GM12878 (cell line): ENCODE measurements around the gene MRPL50. TPM values are rescaled to one million over a fixed set of nuclear protein-coding genes. Genes with fewer than 3 reads are reported as not detected.

Experiments
- ATAC-seq: fragments of 200-7000 bp; cut with Tn5 transposase; 3 replicates; pipeline ENCODE4 v1.9.1; 2020; ENCODE audit warnings: mild to moderate bottlenecking, moderate library complexity
- BruUV-seq: library from RNA; stranded (reverse); fragments of 400-500 nt; replicated peaks from 2 replicates; lab custom pipeline; 2021; lab: Mats Ljungman, UMichigan
- CTCF ChIA-PET: fragments of 300-600 bp; sonication (Branson Sonifier 250); formaldehyde crosslinking; extraction: SDS; loops from one replicate; lab custom pipeline; 2021; ENCODE audit warnings: inconsistent platforms; lab: Yijun Ruan, JAX
- POLR2A ChIA-PET: fragments of 350-600 bp; formaldehyde crosslinking; extraction: SDS; loops from one replicate; lab custom pipeline; 2021; ENCODE audit warnings: inconsistent platforms; lab: Charles Lee
- RAD21 ChIA-PET: fragments of 300-600 bp; sonication (Branson Sonifier 250); formaldehyde crosslinking; loops from one replicate; lab custom pipeline; 2023; ENCODE audit warnings: antibody characterized with exemption; ENCODE audit not compliant: unreplicated experiment; lab: Charles Lee
- SMC1A ChIA-PET: fragments of 300-600 bp; sonication (Branson Sonifier 250); formaldehyde crosslinking; loops from one replicate; lab custom pipeline; 2023; ENCODE audit not compliant: unreplicated experiment, uncharacterized antibody; lab: Charles Lee
- DNase-seq: peaks from one replicate; pipeline ENCODE4 v3.0.0-alpha.2; 2011; ENCODE audit warnings: low read depth, low spot score
- FAIRE-seq: peaks from 3 replicates; lab custom pipeline; 2011; peaks lifted over from hg19 to GRCh38; lab: Jason Lieb, UNC
- H2AFZ ChIP-seq: 2 replicates; pipeline ENCODE4 v1.6.0; 2011; ENCODE audit warnings: low read depth, low read length, control low read depth; ENCODE audit not compliant: control insufficient read depth
- H3K27ac ChIP-seq: 2 replicates; pipeline ENCODE4 v1.5.1; 2011; ENCODE audit warnings: control low read depth; ENCODE audit not compliant: control insufficient read depth, insufficient read depth
- H3K27me3 ChIP-seq, 2 experiments: replicated peaks in 1 of 2; 2 replicates each; pipeline versions ENCODE4 v1.6.0 to v1.6.1; 2011; ENCODE audit warnings: low read length in 1 of 2; ENCODE audit not compliant: control insufficient read depth in 2 of 2, insufficient read depth in 2 of 2
- H3K36me3 ChIP-seq, 2 experiments: 2 replicates each; pipeline ENCODE4 v1.5.1; 2011; ENCODE audit warnings: low read length in 1 of 2; ENCODE audit not compliant: control insufficient read depth in 2 of 2, insufficient read depth in 2 of 2
- H3K4me1 ChIP-seq: 2 replicates; pipeline ENCODE4 v1.6.1; 2011; ENCODE audit warnings: mild to moderate bottlenecking, low read length, moderate library complexity, mixed read lengths; ENCODE audit not compliant: control insufficient read depth, insufficient read depth
- H3K4me2 ChIP-seq: 2 replicates; pipeline ENCODE4 v1.6.0; 2011; ENCODE audit warnings: control low read depth; ENCODE audit not compliant: control insufficient read depth, insufficient read depth
- H3K4me3 ChIP-seq: fragments of 200-600 bp; sonication (generic); 2 replicates; pipeline ENCODE4 v1.5.1; 2016
- H3K79me2 ChIP-seq: 2 replicates; pipeline ENCODE4 v1.6.0; 2011; ENCODE audit warnings: low read length; ENCODE audit not compliant: control insufficient read depth, insufficient read depth
- H3K9ac ChIP-seq: 2 replicates; pipeline ENCODE4 v1.8.0; 2011; ENCODE audit warnings: low read length, control low read depth, mixed read lengths; ENCODE audit not compliant: control insufficient read depth, insufficient read depth
- H3K9me3 ChIP-seq: replicated peaks from 3 replicates; pipeline ENCODE4 v1.5.1; 2011; ENCODE audit warnings: mild to moderate bottlenecking, low read length; ENCODE audit not compliant: control insufficient read depth, insufficient read depth
- H4K20me1 ChIP-seq: 2 replicates; pipeline ENCODE4 v1.6.0; 2011; ENCODE audit not compliant: control insufficient read depth, insufficient read depth
- ASH2L ChIP-seq: fragments of 300-600, 200-600 bp; sonication (generic); IDR thresholded peaks from 2 replicates; pipeline ENCODE4 v1.6.1; 2017; ENCODE audit warnings: low read depth, mild to moderate bottlenecking, borderline replicate concordance
- BRCA1 ChIP-seq: IDR thresholded peaks from 2 replicates; pipeline ENCODE4 v1.6.1; 2011; ENCODE audit warnings: low read depth, low read length, improper control_type of control experiment
- FOS ChIP-seq: IDR thresholded peaks from 3 replicates; pipeline ENCODE4 v1.6.1; 2011; ENCODE audit warnings: borderline replicate concordance; ENCODE audit not compliant: insufficient read length; ENCODE audit errors: extremely low read depth
- IKZF2 ChIP-seq, 2 experiments: fragments of 450-650 bp; IDR thresholded peaks; 2 replicates each; pipeline ENCODE4 v1.6.1; 2017; ENCODE audit warnings: mild to moderate bottlenecking in 2 of 2, moderate library complexity in 2 of 2
- MYB ChIP-seq: fragments of 150-350 bp; IDR thresholded peaks from 2 replicates; pipeline ENCODE4 v1.6.1; 2014; ENCODE audit warnings: mild to moderate bottlenecking, low read depth, low read length, borderline replicate concordance
- PAX8 ChIP-seq: fragments of 450-650 bp; IDR thresholded peaks from 2 replicates; pipeline ENCODE4 v1.6.1; 2017; ENCODE audit warnings: mild to moderate bottlenecking, moderate library complexity
- RELA ChIP-seq: fragments of 450-650 bp; IDR thresholded peaks from 2 replicates; pipeline ENCODE4 v1.8.0; 2014; ENCODE audit warnings: borderline replicate concordance; ENCODE audit not compliant: partially characterized antibody
- WGBS: methylation state at CpG from one replicate; pipeline ENCODE4 v1.1.6; 2016; ENCODE audit warnings: low lambda C conversion rate; ENCODE audit not compliant: insufficient replicate concordance, insufficient coverage; ENCODE audit errors: missing lambda C conversion rate; 5-methylcytosine and 5-hydroxymethylcytosine counted together
- in situ Hi-C: fragments of 300-500 bp; cut with MboI; formaldehyde crosslinking; loops from 9 replicates; pipeline ENCODE4 v1.14.3; 2018; ENCODE audit warnings: mixed read lengths
- intact Hi-C: fragments of 100-400 bp; cut with micrococcal nuclease; formaldehyde crosslinking; loops from one replicate; pipeline ENCODE4 v1.14.2; 2022; ENCODE audit not compliant: unreplicated experiment
- polyA plus RNA-seq, 11 experiments: library from polyadenylated mRNA; depleted of rRNA in 4 of 11; unstranded in 6 of 11; stranded (reverse) in 5 of 11; fragments of >200 nt; fragmentation: Nextera tagmentation in 4 of 11; fragmentation: Illumina TruSeq in 1 of 11; extraction: Ambion mirVana in 4 of 11; extraction: Trizol in 1 of 11; gene quantifications; 1 replicate in 1 of 11; 2 replicates in 10 of 11; pipeline versions ENCODE4 v1.2.1 to v1.2.3, GENCODE V29; 2011 to 2016; ENCODE audit warnings: inconsistent platforms in 2 of 11, missing spikeins in 2 of 11, low read depth in 1 of 11
- total RNA-seq, 4 experiments: library from RNA; depleted of rRNA in 3 of 4; stranded (reverse); fragments of >200 nt in 3 of 4; fragmentation: Illumina TruSeq in 1 of 4; extraction: Trizol in 1 of 4; gene quantifications; 2 replicates each; pipeline versions ENCODE4 v1.2.1 to v1.2.3, GENCODE V29; 2013 to 2021
- TF ChIP-seq, protein P1 (sequence below): IDR thresholded peaks from 2 replicates; pipeline ENCODE4 v1.6.1; 2011; ENCODE audit warnings: borderline replicate concordance, low read depth, mild to moderate bottlenecking, moderate library complexity, low read length; ENCODE audit not compliant: insufficient read depth, poor library complexity, severe bottlenecking

MRPL50 gene
- total and polyA plus RNA-seq, 10 of the 15 experiments (the other 5 are each of a cell fraction or from before 2014, with no cell fraction given) = 12.8 to 79.4 (median 27.9) TPM

- no peaks in the 10 kb centered on the region for H3K4me1 ChIP-seq
- DNase-seq (no peak), ATAC-seq (no peak), FAIRE-seq (no peak)
- WGBS = 61% methylated on average over 9 of the region's 9 CpGs
- H3K79me2 ChIP-seq = no peaks in the 10 kb centered on the region
- intact Hi-C loops = no loop called here
- ChIA-PET SMC1A (no interaction called here), CTCF (interaction anchor here (1.5 kb wide), 1 partner anchor 89 kb away, joined by 3 read pairs; no protein-coding TSS in a partner anchor), POLR2A (interaction anchor here (1.1 kb wide), 1 partner anchor 45 kb away, joined by 3 read pairs; the partner anchor contains the start of genes MRPL50 and ZNF189), RAD21 (no interaction called here)
- H2AFZ ChIP-seq = no peak overlapping the region
- H3K9ac ChIP-seq = no peak overlapping the region
- H3K4me2 ChIP-seq = no peak overlapping the region
- no peak overlapping the region for H3K4me3 ChIP-seq
- H4K20me1 ChIP-seq = no peaks in the 10 kb centered on the region
- no peaks in the 10 kb centered on the region for H3K27me3 ChIP-seq
- in situ Hi-C loops = no loop called here
- no peak overlapping the region for H3K27ac ChIP-seq
- TF ChIP-seq ASH2L = no peak
- no peak for TF ChIP-seq RELA
- TF ChIP-seq IKZF2 (IDR thresholded peaks at IDR 0.05) = no peak
- TF ChIP-seq, protein P1, sequence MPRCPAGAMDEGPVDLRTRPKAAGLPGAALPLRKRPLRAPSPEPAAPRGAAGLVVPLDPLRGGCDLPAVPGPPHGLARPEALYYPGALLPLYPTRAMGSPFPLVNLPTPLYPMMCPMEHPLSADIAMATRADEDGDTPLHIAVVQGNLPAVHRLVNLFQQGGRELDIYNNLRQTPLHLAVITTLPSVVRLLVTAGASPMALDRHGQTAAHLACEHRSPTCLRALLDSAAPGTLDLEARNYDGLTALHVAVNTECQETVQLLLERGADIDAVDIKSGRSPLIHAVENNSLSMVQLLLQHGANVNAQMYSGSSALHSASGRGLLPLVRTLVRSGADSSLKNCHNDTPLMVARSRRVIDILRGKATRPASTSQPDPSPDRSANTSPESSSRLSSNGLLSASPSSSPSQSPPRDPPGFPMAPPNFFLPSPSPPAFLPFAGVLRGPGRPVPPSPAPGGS = no peak
- no peak for TF ChIP-seq MYB
- TF ChIP-seq PAX8 = no peak
- TF ChIP-seq FOS = no peak
- no peak for TF ChIP-seq BRCA1
- no peaks in the 10 kb centered on the region for H3K36me3 ChIP-seq
- no peaks in the 10 kb centered on the region for H3K9me3 ChIP-seq
- BruUV-seq = no TSS peak
Measured at GRCh38 chr9:101443364-101443771, 45.0 kb upstream of the MRPL50 start.
